IMR-90 (cell line): ENCODE data around the gene FBXO3. TPM values are rescaled to one million over a fixed set of nuclear protein-coding genes. Genes with fewer than 3 reads are reported as not detected.

Source experiments
- ATAC-seq: fragments of 200-7000 bp; cut with Tn5 transposase; 2 replicates; pipeline ENCODE4 v1.9.1; 2020; ENCODE audit warnings: low read depth, mild to moderate bottlenecking, moderate library complexity
- BruUV-seq: library from RNA; stranded (reverse); fragments of 400-500 nt; replicated peaks from 2 replicates; lab custom pipeline; 2021; lab: Mats Ljungman, UMichigan
- CTCF ChIA-PET: fragments of 300-600 bp; formaldehyde crosslinking; extraction: SDS; loops from one replicate; lab custom pipeline; 2021; ENCODE audit warnings: antibody characterized with exemption; lab: Yijun Ruan, JAX
- POLR2A ChIA-PET: fragments of 300-600 bp; sonication (Branson Sonifier 250); formaldehyde crosslinking; loops from one replicate; lab custom pipeline; 2022; ENCODE audit warnings: antibody characterized with exemption; ENCODE audit not compliant: unreplicated experiment; lab: Charles Lee
- DNase-seq: peaks from one replicate; pipeline ENCODE4 v3.0.0; 2013
- H2AFZ ChIP-seq: replicated peaks from 2 replicates; pipeline ENCODE3; 2013; ENCODE audit warnings: low read length, mild to moderate bottlenecking; ENCODE audit not compliant: poor library complexity
- H2AK5ac ChIP-seq: 2 replicates; pipeline ENCODE4 v1.6.1; 2013; ENCODE audit warnings: low read depth, low read length, inconsistent platforms
- H2AK9ac ChIP-seq: replicated peaks from 2 replicates; pipeline ENCODE3; 2013; ENCODE audit warnings: mild to moderate bottlenecking, low read depth, low read length, moderate library complexity; ENCODE audit not compliant: poor library complexity
- H2BK120ac ChIP-seq: 2 replicates; pipeline ENCODE4 v1.6.1; 2013; ENCODE audit warnings: low read depth, low read length, inconsistent platforms
- H2BK15ac ChIP-seq: 3 replicates; pipeline ENCODE4 v1.6.1; 2013; ENCODE audit warnings: low read depth, low read length, inconsistent platforms
- H2BK20ac ChIP-seq: 2 replicates; pipeline ENCODE4 v1.6.1; 2013; ENCODE audit warnings: low read depth, mild to moderate bottlenecking, inconsistent platforms, low read length, moderate library complexity
- H2BK5ac ChIP-seq: 2 replicates; pipeline ENCODE4 v1.6.1; 2013; ENCODE audit warnings: mild to moderate bottlenecking, low read depth, low read length, inconsistent platforms; ENCODE audit not compliant: poor library complexity, severe bottlenecking
- H3K14ac ChIP-seq: replicated peaks from 2 replicates; pipeline ENCODE4 v1.6.1; 2013; ENCODE audit warnings: low read depth, low read length, inconsistent platforms
- H3K18ac ChIP-seq: 2 replicates; pipeline ENCODE4 v1.6.1; 2013; ENCODE audit warnings: low read depth, low read length, control low read depth
- H3K23ac ChIP-seq: 2 replicates; pipeline ENCODE4 v1.6.1; 2013; ENCODE audit warnings: low read depth, low read length, inconsistent platforms
- H3K27ac ChIP-seq: 2 replicates; pipeline ENCODE4 v1.5.1; 2013; ENCODE audit warnings: mild to moderate bottlenecking, control low read depth, low read length; ENCODE audit not compliant: insufficient read depth
- H3K27me3 ChIP-seq: 2 replicates; pipeline ENCODE4 v1.6.1; 2013; ENCODE audit warnings: low read length; ENCODE audit not compliant: control insufficient read depth, insufficient read depth
- H3K36me3 ChIP-seq: 2 replicates; pipeline ENCODE4 v1.6.1; 2013; ENCODE audit warnings: low read length, mixed read lengths; ENCODE audit not compliant: control insufficient read depth, insufficient read depth
- H3K4ac ChIP-seq: 2 replicates; pipeline ENCODE4 v1.6.1; 2013; ENCODE audit warnings: low read depth, low read length, inconsistent platforms
- H3K4me1 ChIP-seq: 2 replicates; pipeline ENCODE4 v1.6.1; 2013; ENCODE audit warnings: low read length, mixed read lengths; ENCODE audit not compliant: control insufficient read depth, insufficient read depth
- H3K4me2 ChIP-seq: 2 replicates; pipeline ENCODE4 v1.6.1; 2013; ENCODE audit warnings: low read depth, mild to moderate bottlenecking, control low read depth, low read length, moderate library complexity
- H3K4me3 ChIP-seq: 2 replicates; pipeline ENCODE4 v1.5.1; 2013; ENCODE audit warnings: low read depth, mild to moderate bottlenecking, control low read depth, low read length, moderate library complexity; ENCODE audit not compliant: insufficient read depth
- H3K56ac ChIP-seq: 2 replicates; pipeline ENCODE4 v1.6.1; 2013; ENCODE audit warnings: low read length, inconsistent platforms; ENCODE audit not compliant: insufficient read depth; ENCODE audit errors: extremely low read depth
- H3K79me1 ChIP-seq, 2 experiments: 2 replicates each; pipeline ENCODE4 v1.6.1; 2013; ENCODE audit warnings: low read length in 2 of 2, inconsistent platforms in 1 of 2, low read depth in 1 of 2
- H3K9ac ChIP-seq: 2 replicates; pipeline ENCODE4 v1.6.1; 2013; ENCODE audit warnings: low read depth, low read length, control low read depth
- H3K9me1 ChIP-seq: 2 replicates; pipeline ENCODE4 v1.6.1; 2013; ENCODE audit warnings: low read length, inconsistent platforms; ENCODE audit not compliant: insufficient read depth
- H3K9me3 ChIP-seq: 2 replicates; pipeline ENCODE4 v1.6.1; 2013; ENCODE audit warnings: low read length; ENCODE audit not compliant: control insufficient read depth, insufficient read depth
- H4K20me1 ChIP-seq: 2 replicates; pipeline ENCODE4 v1.6.1; 2013; ENCODE audit warnings: low read length, inconsistent platforms; ENCODE audit not compliant: insufficient read depth
- H4K5ac ChIP-seq: 2 replicates; pipeline ENCODE4 v1.6.1; 2013; ENCODE audit warnings: mild to moderate bottlenecking, low read depth, low read length, control low read depth
- H4K8ac ChIP-seq, 2 experiments: 2 replicates each; pipeline ENCODE4 v1.6.1; 2013; ENCODE audit warnings: low read depth in 2 of 2, low read length in 2 of 2, control low read depth in 1 of 2, inconsistent platforms in 1 of 2
- H4K91ac ChIP-seq: 2 replicates; pipeline ENCODE4 v1.6.1; 2013; ENCODE audit warnings: low read depth, low read length, inconsistent platforms; ENCODE audit not compliant: insufficient read depth
- CEBPB ChIP-seq: IDR thresholded peaks from 2 replicates; pipeline ENCODE4 v1.6.1; 2012; ENCODE audit warnings: low read depth, low read length, improper control_type of control experiment
- CHD1 ChIP-seq: IDR thresholded peaks from 2 replicates; pipeline ENCODE4 v1.6.1; 2012; ENCODE audit warnings: low read depth, low read length, improper control_type of control experiment
- WGBS, 2 experiments: methylation state at CpG; one replicate each; pipeline versions ENCODE4 v1.1.5 to v1.1.7; 2013; ENCODE audit warnings: missing lambda C conversion rate in 2 of 2; ENCODE audit not compliant: insufficient read length in 1 of 2; ENCODE audit errors: extremely low coverage in 2 of 2; 5-methylcytosine and 5-hydroxymethylcytosine counted together
- dilution Hi-C: fragments of 300-500 bp; cut with HindIII; formaldehyde crosslinking; loops from one replicate; pipeline ENCODE4 v1.14.3; 2018; ENCODE audit warnings: low sequenced_read_pairs; ENCODE audit not compliant: unreplicated experiment
- in situ Hi-C: fragments of 300-500 bp; cut with MboI; formaldehyde crosslinking; loops from 3 replicates; pipeline ENCODE4 v1.14.3; 2019; ENCODE audit warnings: low sequenced_read_pairs, inconsistent platforms, mixed read lengths
- intact Hi-C: fragments of 100-400 bp; cut with micrococcal nuclease; formaldehyde crosslinking; loops from 2 replicates; pipeline ENCODE4 v1.10.0; 2022
- polyA plus RNA-seq, 3 experiments: library from polyadenylated mRNA; depleted of rRNA; stranded (reverse); fragments of >200 nt; gene quantifications; 2 replicates each; pipeline ENCODE4 v1.2.3, GENCODE V29; 2012; ENCODE audit warnings: low replicate concordance in 1 of 3
- total RNA-seq: library from RNA; depleted of rRNA; stranded (reverse); fragments of >200 nt; gene quantifications from 2 replicates; pipeline ENCODE4 v1.2.3, GENCODE V29; 2012; rRNA removed

Gene FBXO3
- total and polyA plus RNA-seq, 2 of the 4 experiments (the other 2 are of a cell fraction) = 26.2 to 51.1 TPM

DNA sequence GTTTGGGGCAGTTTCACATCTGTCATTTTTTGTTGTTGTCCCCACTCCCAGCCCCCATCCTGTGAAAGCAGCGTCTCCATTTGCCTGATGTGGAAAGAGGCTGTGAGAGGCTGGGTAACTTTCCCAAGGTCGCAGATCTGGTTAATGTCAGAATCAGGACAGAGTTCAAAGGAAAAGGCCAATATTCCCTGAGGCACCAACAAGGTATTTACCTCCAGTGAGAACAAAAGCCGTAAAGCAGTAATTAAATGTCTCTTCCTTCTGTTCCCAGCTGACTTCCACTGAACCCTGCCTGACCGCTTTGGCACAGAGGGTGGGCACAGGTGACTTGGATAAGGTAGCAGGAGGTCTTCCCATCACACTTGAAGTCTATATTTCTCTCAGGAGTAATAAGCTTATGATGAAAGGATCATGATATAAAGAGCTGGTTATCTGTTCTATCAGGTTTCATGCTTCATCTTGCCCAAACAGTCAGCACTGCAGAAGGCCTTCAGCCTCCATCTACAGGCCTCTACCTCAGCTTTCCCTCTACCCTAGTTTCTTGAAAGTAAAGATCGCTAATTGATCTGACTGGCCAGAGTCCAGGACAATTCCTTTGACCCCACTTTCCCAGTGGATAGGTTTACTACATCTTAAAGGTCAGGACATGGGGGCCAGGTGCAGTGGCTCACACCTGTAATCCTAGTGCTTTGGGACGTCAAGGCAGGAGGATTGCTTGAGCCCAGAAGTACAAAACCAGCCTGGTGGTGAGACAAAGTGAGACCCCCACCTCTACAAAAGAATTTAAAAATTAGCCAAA is 83.1 kb downstream of the FBXO3 start:
- Histone ChIP-seq H2BK120ac (peak overlapping the region; percentile 100), H3K18ac (peak overlapping the region; percentile 74), H2BK20ac (peak overlapping the region; percentile 99), H3K36me3 (no peaks in the 10 kb centered on the region), H4K5ac (peak overlapping the region; percentile 95), H2AFZ (peak overlapping the region; percentile 75), H3K27ac (peak overlapping the region; percentile 80), H2AK5ac (peak overlapping the region; percentile 99), H4K20me1 (no peaks in the 10 kb centered on the region; the same call in 1 of the 2 replicates), H3K23ac (peak overlapping the region; percentile 97), H3K4me1 (peaks cover 37% of the 10 kb centered on the region), H3K79me1 (peaks cover 0 to 40% of the 10 kb centered on the region in 2 experiments; a peak in 3 of 4 replicates), H3K9me1 (peaks cover 36% of the 10 kb centered on the region), H3K9me3 (no peaks in the 10 kb centered on the region), H2BK5ac (peak overlapping the region; percentile 95), H3K4ac (peak overlapping the region; percentile 100), H3K27me3 (no peaks in the 10 kb centered on the region), H3K4me2 (peak overlapping the region; percentile 53), H4K91ac (peak overlapping the region; percentile 100), H2BK15ac (peak overlapping the region; percentile 96), H3K56ac (peak overlapping the region; percentile 99), H3K4me3 (no peak overlapping the region), H3K9ac (peak overlapping the region; percentile 60), H2AK9ac (peak overlapping the region; percentile 96), H3K14ac (peak overlapping the region; percentile 84), H4K8ac (peak overlapping the region; percentile 91 to 99)
- intact Hi-C loops (loop anchor here (2.0 to 5.0 kb wide), 2 partner anchors 239 to 432 kb away; no protein-coding TSS in a partner anchor), in situ Hi-C loops (loop anchor here (5.0 kb wide), 1 partner anchor 534 kb away; no protein-coding TSS in a partner anchor), dilution Hi-C loops (no loop called here)
- CTCF ChIA-PET = interaction anchor here (1.0 to 1.1 kb wide), 4 partner anchors 45 to 138 kb away, joined by 3 to 4 read pairs (median 4); partner anchors contain the start of gene CD59
- POLR2A ChIA-PET = interaction anchor here (1.9 kb wide), 1 partner anchor 10 kb away, joined by 6 read pairs; the partner anchor contains the start of gene C11orf91
- ATAC-seq (no peak), DNase-seq (no peak)
- WGBS, 2 experiments = 40% methylated on average over 1 of the region's 6 CpGs; no CpG with 5 or more reads in 1 of the 2 experiments
- no TSS peak for BruUV-seq
- TF ChIP-seq CHD1 (0 out of 2 replicates have a peak, but pooled peaks have one; percentile 13), CEBPB (no peak)

Other genes starting within 250 kb of the FBXO3 start
- gene C11orf91, start 73.7 kb downstream of the FBXO3 start, total RNA-seq = not detected in 2 replicates
- gene C11orf91, start 73.7 kb downstream of the FBXO3 start, polyA plus RNA-seq (2012; rRNA removed) = 0.10 TPM in 1 of 2 replicates, not detected in the other
- 637 and 765 TPM in 2 replicates for gene CD59, start 38.1 kb downstream of the FBXO3 start, total RNA-seq
- 1,066 and 1,140 TPM in 2 replicates for gene CD59, start 38.1 kb downstream of the FBXO3 start, polyA plus RNA-seq (2012; rRNA removed)
- gene LMO2, start 117.6 kb upstream of the FBXO3 start, total RNA-seq = not detected in 2 replicates
- gene LMO2, start 117.6 kb upstream of the FBXO3 start, polyA plus RNA-seq (2012; rRNA removed) = 0.04 TPM in 1 of 2 replicates, not detected in the other